LNCaP clone FGC (cell line): ENCODE data around the gene ADCY5.

Experiments
- DNase-seq: peaks from one replicate; pipeline ENCODE4 v3.0.0-alpha.2; 2011; ENCODE audit warnings: low read depth
- H3K4me3 ChIP-seq: 2 replicates; pipeline ENCODE4 v1.5.1; 2011; ENCODE audit warnings: mild to moderate bottlenecking, low read depth, low read length, control low read depth
- TF ChIP-seq, protein P1 (sequence below): IDR thresholded peaks from 2 replicates; pipeline ENCODE4 v1.5.1; 2012; ENCODE audit warnings: mild to moderate bottlenecking; ENCODE audit not compliant: control insufficient read depth, insufficient read depth; ENCODE audit errors: extremely low read depth

Gene ADCY5

GRCh38 chr3:123300056-123300455 is 148.8 kb downstream of the ADCY5 start:
- DNase-seq = no peak

GRCh38 chr3:123299581-123299980 is 149.3 kb downstream of the ADCY5 start:
- H3K4me3 ChIP-seq = no peak overlapping the region
- TF ChIP-seq, protein P1, sequence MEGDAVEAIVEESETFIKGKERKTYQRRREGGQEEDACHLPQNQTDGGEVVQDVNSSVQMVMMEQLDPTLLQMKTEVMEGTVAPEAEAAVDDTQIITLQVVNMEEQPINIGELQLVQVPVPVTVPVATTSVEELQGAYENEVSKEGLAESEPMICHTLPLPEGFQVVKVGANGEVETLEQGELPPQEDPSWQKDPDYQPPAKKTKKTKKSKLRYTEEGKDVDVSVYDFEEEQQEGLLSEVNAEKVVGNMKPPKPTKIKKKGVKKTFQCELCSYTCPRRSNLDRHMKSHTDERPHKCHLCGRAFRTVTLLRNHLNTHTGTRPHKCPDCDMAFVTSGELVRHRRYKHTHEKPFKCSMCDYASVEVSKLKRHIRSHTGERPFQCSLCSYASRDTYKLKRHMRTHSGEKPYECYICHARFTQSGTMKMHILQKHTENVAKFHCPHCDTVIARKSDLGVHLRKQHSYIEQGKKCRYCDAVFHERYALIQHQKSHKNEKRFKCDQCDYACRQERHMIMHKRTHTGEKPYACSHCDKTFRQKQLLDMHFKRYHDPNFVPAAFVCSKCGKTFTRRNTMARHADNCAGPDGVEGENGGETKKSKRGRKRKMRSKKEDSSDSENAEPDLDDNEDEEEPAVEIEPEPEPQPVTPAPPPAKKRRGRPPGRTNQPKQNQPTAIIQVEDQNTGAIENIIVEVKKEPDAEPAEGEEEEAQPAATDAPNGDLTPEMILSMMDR = no peak
- DNase-seq = no peak

More at GRCh38 chr3:123300056-123300455, 148.8 kb downstream of the ADCY5 start:
- TF ChIP-seq, protein P1 = no peak
- no peak overlapping the region for H3K4me3 ChIP-seq

DNA sequence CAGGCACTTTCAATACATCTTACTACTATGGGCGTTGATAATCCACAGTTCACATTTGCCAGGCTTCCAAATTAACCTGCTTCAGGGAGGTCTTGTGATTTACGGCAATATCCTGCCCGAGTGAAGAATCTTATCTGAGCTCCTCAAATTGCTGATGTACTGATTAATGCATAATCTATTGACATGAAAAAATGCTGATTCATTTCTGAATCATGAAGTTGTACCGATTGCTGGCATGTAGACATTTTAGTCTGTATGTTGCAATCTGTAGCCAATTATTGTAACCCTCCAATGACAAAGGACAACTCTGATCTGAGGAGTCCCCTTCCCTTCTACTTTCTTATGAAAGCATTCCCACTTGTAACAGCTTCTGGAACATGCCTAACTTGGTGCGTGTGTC is 150.0 kb downstream of the ADCY5 start:
- TF ChIP-seq, protein P1 = no peak
- H3K4me3 ChIP-seq = no peak overlapping the region
- no peak for DNase-seq

GRCh38 chr3:123297627-123297899 is 151.3 kb downstream of the ADCY5 start:
- no peak for DNase-seq
- no peak overlapping the region for H3K4me3 ChIP-seq
- TF ChIP-seq, protein P1 = no peak

- no peak for DNase-seq
- H3K4me3 ChIP-seq = no peak overlapping the region
- TF ChIP-seq, protein P1 = no peak
Measured at GRCh38 chr3:123296836-123297626, 151.9 kb downstream of the ADCY5 start.

DNA sequence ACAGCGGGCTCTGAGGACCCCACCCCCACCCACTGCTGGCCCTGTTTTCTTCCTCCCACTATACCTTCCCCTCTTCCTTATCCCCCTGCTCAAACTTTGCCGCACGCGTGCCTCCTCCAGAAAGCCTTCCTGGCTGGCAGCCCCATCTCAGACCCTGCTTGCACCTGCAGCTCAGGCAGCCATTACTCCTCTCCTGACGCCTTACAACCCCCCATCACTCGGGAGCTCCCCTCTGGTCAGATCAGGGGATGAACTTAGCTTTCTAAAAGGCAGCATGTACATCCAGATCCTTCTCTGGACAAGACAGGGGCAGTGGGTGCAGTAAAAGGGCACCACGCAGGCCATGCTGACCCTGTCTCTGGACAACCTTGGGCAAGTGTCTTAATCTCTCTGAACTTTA is 152.6 kb downstream of the ADCY5 start:
- TF ChIP-seq, protein P1 = no peak
- DNase-seq = no peak

GRCh38 chr3:123295901-123296250 is 153.0 kb downstream of the ADCY5 start:
- no peak for DNase-seq
- TF ChIP-seq, protein P1 = no peak
- no peak overlapping the region for H3K4me3 ChIP-seq

More for the DNA sequence above, 152.6 kb downstream of the ADCY5 start:
- no peak overlapping the region for H3K4me3 ChIP-seq
